ENCODE data around the gene UFD1.

DNA sequence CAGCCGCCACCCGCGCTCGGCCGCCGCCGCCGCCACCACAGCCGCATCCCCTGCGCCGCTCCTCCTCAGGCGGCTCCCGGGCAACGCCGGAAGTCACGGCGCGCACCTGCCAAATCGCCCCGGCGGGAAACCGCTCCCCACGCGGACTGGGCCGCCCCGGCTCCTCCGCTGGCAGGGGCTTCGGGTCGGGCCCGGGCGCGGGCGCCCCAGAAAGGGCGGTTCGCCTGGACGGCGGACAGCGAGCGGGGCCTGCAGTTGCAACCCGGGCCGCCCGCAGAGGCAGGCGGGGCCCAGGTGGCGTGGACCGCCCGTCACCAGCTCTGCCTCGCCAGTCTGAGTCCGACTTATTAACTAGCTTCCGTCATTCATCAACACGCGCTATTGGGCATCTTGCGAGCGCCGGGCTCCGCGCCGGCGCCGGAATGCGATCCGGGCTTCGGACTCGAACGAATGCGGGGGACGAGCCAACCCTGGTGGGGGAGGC, 47.3 kb downstream of the UFD1 start, which contains the start of gene HIRA:
- TF ChIP-seq, protein P1, sequence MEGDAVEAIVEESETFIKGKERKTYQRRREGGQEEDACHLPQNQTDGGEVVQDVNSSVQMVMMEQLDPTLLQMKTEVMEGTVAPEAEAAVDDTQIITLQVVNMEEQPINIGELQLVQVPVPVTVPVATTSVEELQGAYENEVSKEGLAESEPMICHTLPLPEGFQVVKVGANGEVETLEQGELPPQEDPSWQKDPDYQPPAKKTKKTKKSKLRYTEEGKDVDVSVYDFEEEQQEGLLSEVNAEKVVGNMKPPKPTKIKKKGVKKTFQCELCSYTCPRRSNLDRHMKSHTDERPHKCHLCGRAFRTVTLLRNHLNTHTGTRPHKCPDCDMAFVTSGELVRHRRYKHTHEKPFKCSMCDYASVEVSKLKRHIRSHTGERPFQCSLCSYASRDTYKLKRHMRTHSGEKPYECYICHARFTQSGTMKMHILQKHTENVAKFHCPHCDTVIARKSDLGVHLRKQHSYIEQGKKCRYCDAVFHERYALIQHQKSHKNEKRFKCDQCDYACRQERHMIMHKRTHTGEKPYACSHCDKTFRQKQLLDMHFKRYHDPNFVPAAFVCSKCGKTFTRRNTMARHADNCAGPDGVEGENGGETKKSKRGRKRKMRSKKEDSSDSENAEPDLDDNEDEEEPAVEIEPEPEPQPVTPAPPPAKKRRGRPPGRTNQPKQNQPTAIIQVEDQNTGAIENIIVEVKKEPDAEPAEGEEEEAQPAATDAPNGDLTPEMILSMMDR (IDR thresholded peaks at IDR 0.05) = peak in 1 of 3 experiments; percentile 11
- no peak for TF ChIP-seq POLR2A (IDR thresholded peaks at IDR 0.05)
